NCI-H2029 (cell line): ENCODE measurements around the gene ST8SIA4.
"Not testable (repeated sequence)": the region's sequence is repeated elsewhere in the genome, so short reads cannot be mapped to it uniquely, and the experiment has no call there.

Source experiments
- DNase-seq: peaks from one replicate; lab custom pipeline; 2025; lab: John Stamatoyannopoulos, UW

ST8SIA4 gene

DNA sequence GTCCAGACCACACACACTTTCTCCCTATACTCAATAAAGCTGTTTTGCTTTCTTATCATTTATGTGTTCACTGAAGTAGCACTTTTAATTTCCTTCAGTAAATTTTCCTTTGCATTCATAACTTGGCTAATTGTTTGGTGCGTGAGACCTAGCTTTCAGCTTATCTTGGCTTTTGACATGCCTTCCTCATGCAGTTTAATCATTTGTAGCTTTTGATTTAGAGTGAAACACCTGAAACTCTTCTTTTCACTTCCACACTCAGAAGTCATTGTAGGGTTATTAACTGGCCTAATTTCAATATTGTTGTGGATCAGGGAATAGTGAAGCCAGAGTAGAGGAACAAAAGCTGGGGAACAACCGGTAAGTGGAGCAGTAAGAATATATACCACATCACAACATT is 114.7 kb downstream of the ST8SIA4 start:
- no peak for DNase-seq

DNA sequence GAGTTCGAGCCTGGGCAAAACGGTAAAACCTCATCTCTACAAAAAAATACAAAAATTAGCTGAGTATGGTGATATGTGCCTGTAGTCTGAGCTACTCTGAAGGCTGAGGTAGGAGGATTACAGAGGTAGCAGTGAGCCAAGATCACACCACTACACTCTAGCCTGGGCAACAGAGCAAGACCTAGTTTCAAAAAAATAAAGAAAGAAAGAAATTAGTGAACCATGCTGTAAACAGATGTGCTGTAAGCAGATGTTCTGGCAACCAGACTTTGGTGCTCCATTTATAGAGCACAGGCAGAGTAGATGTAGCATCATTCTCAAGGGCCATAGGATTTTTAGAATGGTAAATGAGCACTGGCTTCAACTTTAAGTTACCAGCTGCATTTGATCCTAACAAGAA is 115.4 kb downstream of the ST8SIA4 start:
- no peak for DNase-seq

DNA sequence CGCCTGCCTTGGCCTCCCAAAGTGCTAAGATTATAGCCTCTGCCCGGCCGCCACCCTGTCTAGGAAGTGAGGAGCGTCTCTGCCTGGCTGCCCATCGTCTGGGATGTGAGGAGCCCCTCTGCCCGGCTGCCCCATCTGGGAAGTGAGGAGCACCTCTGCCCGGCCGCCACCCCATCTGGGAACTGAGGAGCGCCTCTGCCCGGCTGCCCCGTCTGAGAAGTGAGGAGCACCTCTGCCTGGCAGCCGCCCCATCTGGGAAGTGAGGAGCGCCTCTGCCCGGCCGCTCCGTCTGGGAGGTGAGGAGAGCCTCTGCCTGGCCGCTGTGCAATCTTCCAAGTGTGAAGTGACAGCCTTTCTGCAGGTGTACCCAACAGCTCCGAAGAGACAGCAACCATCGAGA is 117.5 kb downstream of the ST8SIA4 start:
- DNase-seq, result not testable (repeated sequence)

DNA sequence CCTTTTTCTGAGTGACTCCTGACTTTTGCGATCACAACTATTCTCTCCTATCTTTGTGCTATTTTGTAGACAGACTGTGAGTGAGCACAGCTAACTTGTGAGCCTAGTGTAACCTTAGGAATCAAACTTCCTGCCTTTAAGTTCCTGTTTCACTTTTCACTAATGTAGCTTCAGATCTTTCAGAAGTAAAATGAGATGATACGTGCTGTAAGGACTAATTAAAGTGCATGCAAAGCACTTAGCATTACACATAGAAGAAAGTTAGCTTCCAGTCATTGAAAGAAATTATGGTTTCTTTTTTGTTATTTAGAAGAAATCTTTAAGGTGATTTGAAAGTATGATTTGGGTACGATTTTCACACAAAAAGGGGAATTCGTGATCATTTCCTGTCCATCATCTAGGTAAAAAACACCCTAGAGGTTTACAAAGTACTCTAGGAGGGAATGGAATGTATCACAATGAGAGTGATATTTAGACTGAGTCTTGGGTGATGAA is 122.7 kb downstream of the ST8SIA4 start:
- no peak for DNase-seq

DNA sequence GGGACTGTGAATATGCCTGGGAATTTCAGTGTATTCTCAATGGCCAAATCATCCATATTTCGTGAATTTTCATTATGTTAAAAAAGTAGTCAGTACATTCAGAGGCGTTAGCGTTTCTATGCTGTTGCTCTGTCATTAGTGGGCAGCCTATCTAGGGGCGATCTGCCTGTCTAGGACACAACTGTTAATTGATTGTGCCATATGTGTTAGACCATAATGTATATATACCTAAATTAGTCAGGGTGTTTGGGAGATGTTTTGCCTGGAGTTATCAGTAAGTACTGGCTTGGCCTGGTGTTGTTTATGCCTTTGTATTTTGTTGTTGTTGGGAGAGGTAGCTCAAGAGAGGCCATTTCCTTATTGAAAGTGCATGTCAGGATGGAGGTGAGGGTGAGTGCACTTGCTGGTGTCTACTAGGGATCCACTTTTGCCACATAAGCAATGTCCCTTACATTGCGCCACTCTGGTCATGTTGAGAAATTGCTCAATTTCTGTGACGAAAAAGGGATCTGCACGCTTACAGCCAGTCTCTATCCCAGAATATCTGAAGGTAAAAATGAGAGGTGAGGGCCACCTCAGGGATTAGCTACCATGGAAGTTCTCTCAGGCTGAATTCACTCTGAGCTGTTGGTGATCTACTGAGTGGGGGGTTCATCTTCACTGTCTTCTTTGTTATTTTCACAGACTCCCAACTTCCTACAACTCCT is 123.3 kb downstream of the ST8SIA4 start:
- no peak for DNase-seq

DNA sequence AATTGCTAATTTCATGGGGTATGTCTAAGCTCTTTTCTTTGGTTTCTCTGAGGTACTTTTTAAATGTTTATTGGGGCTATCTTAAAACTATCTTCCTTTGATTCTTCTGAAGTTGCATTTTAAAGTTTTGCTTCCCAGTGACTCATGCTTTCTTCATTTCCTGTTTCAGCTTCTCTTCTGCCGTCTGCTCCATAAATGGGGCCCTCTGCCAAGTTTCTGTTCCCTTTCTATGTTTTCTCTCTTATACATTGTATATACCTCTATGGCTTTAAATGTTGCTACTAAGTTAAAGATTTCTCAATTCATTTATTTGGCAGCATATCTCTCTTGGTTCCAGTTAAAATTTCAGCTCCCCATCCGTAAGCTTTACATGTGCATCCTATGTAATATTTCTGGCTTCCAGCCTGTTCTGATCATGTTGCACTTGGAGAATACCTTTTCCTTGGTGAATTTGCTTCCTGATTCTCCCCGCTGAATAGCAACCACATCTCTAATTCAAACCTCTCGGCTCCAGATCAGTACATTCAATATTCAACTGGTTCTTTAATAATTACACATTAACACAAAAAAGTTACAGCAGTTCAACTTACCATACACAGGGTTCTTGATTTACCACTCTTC is 125.3 kb downstream of the ST8SIA4 start:
- DNase-seq, result no peak

DNA sequence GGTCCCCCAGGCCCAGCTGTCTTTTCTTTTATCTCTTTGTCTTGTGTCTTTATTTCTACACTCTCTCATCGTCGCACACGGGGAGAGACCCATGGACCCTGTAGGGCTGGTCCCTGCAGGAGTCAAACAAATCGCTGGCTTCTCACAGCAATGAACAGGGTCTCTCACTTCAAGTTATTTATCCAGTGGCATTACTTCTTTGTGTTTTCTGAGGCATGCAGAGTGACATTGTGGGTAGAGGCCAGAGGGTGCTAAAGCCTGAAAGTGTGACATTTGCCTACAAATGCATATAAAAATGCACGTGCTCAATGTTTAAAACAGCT is 127.6 kb downstream of the ST8SIA4 start:
- DNase-seq, result no peak

DNA sequence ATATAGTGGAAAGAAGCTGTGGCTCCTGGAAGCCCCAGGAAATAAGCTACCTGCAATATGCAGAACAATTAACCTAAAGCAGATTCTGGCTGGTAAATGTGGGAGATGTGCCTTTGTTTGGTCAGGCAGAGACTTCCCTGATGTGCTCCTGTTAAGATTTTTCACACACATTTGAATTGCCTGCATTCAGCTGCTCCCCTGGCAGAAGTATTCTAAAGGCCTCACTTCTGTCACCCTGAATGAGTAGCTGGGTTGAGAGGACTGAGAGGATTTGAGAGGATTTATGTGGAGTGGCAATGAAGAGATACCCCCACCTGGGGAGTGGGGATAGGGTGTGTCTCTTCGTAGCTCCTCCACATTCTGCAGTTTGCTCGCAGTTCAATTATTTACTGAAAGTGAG is 130.5 kb downstream of the ST8SIA4 start:
- no peak for DNase-seq

DNA sequence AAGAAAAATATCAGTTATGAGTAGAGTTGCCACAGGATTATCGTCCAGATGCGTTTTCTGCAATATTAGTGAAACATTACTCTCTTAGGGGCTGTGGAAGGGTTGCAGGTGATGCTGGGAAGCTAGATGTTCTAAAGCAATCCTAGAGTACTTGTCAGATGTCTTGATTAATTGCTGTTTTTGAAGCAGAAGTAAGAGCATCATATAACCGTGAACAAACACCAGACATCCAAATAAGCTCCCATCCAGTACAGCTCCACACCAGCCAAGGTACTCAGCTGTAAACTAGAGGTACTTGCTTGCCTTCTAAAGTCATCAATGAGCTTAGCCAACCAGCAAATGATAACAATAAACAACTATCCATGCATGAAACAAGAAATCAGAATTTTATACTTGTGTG is 131.1 kb downstream of the ST8SIA4 start:
- DNase-seq, result no peak

DNA sequence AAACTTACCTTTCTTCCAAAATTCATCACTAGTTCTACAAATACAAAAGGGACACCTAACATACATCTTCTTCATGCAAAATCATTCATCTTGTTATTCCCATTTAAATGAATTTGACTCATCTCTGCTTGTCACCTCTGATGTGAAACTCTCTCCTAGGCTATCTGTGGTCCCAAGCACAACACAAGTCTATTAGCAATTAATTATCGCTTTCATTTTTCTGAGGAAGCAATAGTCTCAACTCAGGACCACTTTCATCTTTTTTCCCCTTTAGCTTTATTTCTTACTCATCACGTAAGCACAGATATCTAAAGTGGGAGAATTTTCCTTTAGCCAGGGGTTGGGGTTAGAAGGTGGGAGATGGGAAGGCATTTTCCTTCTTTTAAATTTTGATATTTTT is 131.9 kb downstream of the ST8SIA4 start:
- no peak for DNase-seq

DNA sequence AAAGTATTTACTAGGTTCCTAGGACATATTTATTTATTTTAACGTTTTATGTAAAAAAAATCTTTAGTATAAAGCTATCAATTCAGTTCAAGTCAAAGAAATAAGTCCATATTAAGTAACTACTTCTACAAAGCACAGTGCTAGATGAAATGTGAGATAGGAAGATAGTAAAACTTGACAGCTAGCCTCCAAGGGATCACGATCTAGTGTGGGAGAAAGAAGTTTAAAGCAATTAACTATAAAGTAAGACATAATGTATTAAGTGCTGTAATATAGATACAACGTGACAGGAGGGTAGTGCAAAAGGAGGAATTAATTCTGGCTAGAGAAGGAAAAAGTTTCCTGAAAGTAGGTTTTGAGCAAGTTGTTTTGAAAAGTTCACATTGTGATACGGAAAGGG is 134.9 kb downstream of the ST8SIA4 start:
- no peak for DNase-seq

DNA sequence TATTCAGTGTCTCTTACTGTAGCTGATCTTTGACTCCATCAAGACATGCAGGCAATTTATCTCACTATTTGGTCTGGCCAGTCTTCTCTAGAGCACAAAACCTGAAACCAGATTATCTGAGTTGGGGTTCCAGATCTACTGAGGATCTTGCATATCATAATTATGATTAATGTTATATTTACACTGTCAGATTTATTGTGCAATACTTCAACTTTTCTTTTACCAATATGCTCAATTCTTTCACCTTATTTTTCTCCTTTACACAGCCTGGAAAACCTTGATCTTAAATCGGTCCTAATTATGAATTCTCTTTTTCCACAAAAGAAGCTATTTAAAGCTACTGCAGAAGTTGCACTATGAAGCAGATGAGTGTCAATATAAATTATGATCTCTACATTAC is 140.1 kb downstream of the ST8SIA4 start:
- no peak for DNase-seq

DNA sequence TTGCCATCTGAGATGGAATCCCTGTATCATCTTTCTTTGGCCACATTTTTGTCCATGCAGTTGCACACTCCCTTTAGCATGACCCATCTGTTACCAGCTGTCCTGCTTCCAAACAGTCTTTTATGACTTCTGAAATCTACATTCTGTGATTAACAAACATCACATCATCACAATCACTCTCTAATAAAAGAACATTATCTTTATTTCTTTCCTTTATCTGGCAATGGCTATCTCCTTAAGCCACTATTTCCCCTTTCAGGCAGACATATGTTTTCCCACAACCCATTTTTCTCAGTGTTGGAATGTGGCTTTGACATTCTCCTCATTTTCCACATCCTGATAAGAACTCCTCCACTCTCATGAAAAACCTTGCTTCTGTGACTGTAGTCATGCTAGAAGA is 141.0 kb downstream of the ST8SIA4 start:
- DNase-seq, result no peak

DNA sequence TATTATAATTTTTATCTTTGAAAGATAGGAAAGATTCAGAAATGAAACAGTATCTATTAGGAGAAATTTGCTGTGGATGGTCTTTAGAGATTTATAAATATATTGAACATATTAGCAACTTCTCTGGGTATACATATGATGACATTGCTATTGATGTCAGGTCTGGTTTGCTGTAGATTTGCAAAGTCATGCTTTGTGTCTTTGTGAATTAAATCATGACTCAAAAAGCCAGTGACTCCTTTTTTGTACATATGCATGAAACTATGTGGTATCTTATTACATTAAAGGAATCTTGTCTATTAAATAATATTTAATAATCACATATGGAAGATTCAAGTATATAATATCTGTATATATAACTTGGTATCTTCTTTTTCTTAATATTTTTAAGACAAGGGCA is 141.9 kb downstream of the ST8SIA4 start:
- no peak for DNase-seq

DNA sequence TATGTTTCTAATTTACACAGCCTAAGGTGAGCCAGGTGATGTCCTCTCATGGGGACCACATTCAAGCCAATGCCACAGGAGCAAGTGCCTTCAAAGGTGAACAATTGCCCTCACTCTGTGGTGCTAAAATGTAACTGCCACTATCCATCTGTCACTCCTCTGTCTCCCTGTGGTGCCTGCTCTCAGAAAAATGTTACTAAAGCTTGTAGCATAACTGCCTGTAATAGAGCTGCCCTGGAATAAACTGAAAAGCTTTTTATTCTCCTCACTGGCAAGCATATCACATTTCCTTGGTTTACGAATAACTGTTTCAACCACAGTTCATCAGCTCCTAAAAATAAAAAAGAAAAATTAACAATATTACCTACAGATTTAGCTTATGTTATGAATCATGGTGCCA is 142.4 kb downstream of the ST8SIA4 start:
- DNase-seq, result no peak

DNA sequence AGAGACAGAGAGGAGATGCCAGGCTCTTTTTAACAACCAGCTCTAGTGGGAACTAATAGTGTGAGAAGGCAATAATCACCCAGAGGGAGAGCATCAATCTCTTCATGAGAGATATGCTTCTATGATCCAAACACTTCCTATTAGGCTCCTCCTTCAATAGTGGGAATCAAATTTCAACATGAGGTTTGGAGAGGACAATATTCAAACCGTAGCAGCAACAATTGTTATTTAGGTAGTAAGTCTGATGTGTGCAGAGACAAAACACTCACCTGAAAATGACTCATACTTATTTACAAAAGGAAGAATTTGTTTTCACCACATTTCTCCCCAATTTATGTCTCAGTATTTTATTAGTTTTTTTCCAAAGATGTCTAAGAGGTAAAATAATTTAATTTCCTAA is 144.3 kb downstream of the ST8SIA4 start:
- DNase-seq, result peak; percentile 19

DNA sequence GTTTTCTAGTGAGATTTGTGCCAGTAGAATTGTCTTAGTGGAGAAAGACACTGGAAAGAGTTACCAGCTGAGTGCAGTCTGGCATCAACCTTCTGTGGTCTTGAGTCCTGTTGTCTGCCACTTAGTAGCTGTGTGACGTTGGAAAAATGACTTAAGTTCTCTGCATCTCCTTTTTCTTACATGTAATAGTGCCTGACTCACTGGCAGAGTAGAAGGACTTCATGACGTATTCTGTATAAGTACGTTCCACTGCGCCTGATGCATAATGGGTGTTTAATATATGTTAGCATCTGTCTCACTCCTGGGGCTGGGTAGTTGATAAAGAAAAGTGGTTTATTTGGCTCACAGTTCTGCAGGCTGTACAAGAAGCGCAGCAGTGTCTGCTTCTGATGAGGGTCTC is 144.8 kb downstream of the ST8SIA4 start:
- DNase-seq, result no peak

DNA sequence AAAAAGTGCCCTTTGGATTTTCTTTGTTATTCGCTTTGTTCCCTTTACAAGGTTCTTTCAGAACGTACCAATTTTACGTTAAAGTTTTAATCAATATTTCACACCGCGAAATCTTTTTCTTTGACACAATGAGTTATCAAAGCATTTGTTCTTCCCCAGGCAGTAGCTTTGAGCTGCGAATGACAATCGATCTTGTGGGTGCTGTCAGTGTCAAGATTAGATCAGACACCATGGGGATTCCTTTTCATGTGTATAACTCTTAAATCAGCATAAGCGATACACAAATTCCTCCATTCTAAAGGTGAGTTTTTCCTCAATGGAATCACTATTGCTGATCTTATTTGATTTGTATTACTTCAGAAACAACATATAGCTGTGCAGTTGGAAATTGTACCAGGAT is 145.5 kb downstream of the ST8SIA4 start:
- DNase-seq, result no peak
